Mucosa of descending colon (tissue), 3 donors: ENCODE data around the gene CTNNBL1. TPM values are rescaled to one million over a fixed set of nuclear protein-coding genes. Genes with fewer than 3 reads are reported as not detected.
"Not testable (repeated sequence)": the region's sequence is repeated elsewhere in the genome, so short reads cannot be mapped to it uniquely, and the experiment has no call there.

ENCODE experiments used
- ATAC-seq: fragments of 200-7000 bp; cut with Tn5 transposase; one replicate; pipeline ENCODE4 v1.9.1; 2020; ENCODE audit warnings: mild to moderate bottlenecking, moderate library complexity
- DNase-seq, 3 donors: peaks; one replicate each; pipeline ENCODE4 v3.0.0-alpha.2; 2020
- H3K36me3 ChIP-seq: fragments of 200-600 bp; one replicate; pipeline ENCODE4 v1.8.0; 2021; ENCODE audit warnings: low read depth, mild to moderate bottlenecking
- H3K4me1 ChIP-seq: fragments of 200-600 bp; one replicate; pipeline ENCODE4 v1.8.0; 2021; ENCODE audit warnings: low read depth, mild to moderate bottlenecking
- H3K4me3 ChIP-seq: fragments of 200-600 bp; one replicate; pipeline ENCODE4 v1.8.0; 2021; ENCODE audit warnings: mild to moderate bottlenecking
- H3K9me3 ChIP-seq: fragments of 200-600 bp; one replicate; pipeline ENCODE4 v1.8.0; 2021; ENCODE audit warnings: mild to moderate bottlenecking
- intact Hi-C, 2 donors: fragments of 100-400 bp; cut with DNase I in 1 of 2; cut with micrococcal nuclease in 1 of 2; formaldehyde crosslinking; loops; one replicate each; pipeline versions ENCODE4 v1.11.0 to v1.11.1; 2022; cut with DNase I, micrococcal nuclease
- total RNA-seq, 3 donors: library from RNA; stranded (reverse); fragmentation: NEBNext Ultra II Directional in 2 of 3; extraction: Animal tissue kit (Norgen Biotek cat#: 25700) in 2 of 3; gene quantifications; one replicate each; pipeline versions ENCODE4 v1.2.1 to v1.2.4, GENCODE V29; 2021 to 2023
- TF ChIP-seq, protein P1 (sequence below): fragments of 200-600 bp; IDR thresholded peaks from one replicate; pipeline ENCODE4 v1.8.0; 2022; ENCODE audit warnings: antibody characterized with exemption, mild to moderate bottlenecking
- donor health status: DM: no; HTN: no; CAD: no; lungs with moderate emphysema.
- donor health status: DM: no; HTN: no; CAD: no.
- donor health status: DM: no; HTN: yes; CAD: no.

The CTNNBL1 gene
- total RNA-seq, 3 donors from 2014 or later = 31.0 to 64.8 (median 37.8) TPM

DNA sequence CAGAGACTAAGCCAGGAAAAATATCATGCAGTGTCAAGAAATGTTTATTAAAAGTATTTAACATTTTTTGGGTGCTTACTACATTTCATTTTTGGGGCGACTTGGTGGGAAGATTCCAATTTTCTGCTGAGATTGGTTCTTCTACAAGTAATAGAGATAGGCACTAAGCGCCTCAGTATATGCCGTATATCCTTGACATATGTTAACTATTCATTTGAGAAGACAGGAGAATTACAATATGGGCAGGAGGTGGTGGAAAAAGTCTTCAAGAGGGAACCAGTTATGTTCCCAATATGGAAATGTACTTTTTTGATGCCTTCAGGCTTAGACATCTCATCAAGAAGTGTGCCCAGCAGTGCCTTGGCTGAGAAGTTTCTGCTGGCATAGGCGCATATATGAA lies 6.5 kb downstream of the CTNNBL1 start:
- TF ChIP-seq, protein P1, sequence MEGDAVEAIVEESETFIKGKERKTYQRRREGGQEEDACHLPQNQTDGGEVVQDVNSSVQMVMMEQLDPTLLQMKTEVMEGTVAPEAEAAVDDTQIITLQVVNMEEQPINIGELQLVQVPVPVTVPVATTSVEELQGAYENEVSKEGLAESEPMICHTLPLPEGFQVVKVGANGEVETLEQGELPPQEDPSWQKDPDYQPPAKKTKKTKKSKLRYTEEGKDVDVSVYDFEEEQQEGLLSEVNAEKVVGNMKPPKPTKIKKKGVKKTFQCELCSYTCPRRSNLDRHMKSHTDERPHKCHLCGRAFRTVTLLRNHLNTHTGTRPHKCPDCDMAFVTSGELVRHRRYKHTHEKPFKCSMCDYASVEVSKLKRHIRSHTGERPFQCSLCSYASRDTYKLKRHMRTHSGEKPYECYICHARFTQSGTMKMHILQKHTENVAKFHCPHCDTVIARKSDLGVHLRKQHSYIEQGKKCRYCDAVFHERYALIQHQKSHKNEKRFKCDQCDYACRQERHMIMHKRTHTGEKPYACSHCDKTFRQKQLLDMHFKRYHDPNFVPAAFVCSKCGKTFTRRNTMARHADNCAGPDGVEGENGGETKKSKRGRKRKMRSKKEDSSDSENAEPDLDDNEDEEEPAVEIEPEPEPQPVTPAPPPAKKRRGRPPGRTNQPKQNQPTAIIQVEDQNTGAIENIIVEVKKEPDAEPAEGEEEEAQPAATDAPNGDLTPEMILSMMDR = no peak
- Histone ChIP-seq H3K36me3 (no peaks in the 10 kb centered on the region), H3K9me3 (no peaks in the 10 kb centered on the region), H3K4me1 (no peaks in the 10 kb centered on the region), H3K4me3 (no peak overlapping the region)
- ATAC-seq (no peak), DNase-seq (no peak)
- intact Hi-C loops = no loop called here

DNA sequence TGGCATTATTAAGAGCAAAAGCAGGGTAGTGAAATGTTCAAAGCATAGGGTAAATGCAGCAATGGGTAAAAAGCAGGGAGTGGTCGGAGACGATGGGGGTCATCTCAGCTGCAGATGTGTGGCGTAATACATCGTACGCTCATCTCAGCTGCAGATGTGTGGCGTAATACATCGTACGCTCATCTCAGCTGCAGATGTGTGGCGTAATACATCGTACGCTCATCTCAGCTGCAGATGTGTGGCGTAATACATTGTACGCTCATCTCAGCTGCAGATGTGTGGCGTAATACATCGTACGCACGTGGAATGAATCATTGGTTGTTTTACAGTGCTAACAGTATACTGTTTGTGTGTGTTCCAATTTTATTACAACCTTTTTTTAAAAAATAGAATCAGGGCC lies 7.8 kb downstream of the CTNNBL1 start:
- ATAC-seq, H3K36me3 ChIP-seq, DNase-seq, H3K4me1 ChIP-seq, intact Hi-C loops, H3K4me3 ChIP-seq, H3K9me3 ChIP-seq: not testable (repeated sequence)

DNA sequence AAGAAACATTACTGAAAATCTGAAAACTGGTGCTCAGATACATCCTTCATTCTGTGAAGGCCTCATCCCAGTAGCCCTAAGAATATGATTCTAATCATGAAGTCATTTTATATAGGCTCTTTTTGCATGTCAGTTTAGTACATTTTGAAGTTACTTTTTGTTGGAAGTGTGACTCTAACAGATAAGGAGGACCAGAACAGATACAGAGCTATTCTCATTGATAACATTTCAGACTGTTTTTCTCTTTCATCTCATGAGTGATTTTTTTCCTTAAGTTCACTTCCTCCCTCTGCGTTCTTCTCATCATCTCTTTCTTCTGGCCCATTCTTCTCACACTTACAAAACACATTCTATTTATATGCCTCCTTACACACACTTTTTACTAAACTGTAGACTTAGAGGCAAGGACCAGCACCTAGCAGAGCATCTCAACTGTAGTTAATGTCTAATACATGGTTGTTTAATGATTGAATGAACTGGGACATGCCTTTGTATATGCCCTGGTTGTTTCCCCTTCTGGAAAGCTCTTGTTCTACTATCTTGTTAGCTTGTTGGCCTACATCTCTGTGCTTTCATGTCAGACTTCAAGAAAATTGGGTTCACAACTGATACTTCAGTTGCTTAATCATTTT lies 8.7 kb downstream of the CTNNBL1 start:
- TF ChIP-seq, protein P1 = no peak
- Histone ChIP-seq H3K9me3 (no peaks in the 10 kb centered on the region), H3K4me3 (no peak overlapping the region), H3K36me3 (no peaks in the 10 kb centered on the region), H3K4me1 (no peaks in the 10 kb centered on the region)
- ATAC-seq (no peak), DNase-seq (no peak)
- intact Hi-C loops = no loop called here

DNA sequence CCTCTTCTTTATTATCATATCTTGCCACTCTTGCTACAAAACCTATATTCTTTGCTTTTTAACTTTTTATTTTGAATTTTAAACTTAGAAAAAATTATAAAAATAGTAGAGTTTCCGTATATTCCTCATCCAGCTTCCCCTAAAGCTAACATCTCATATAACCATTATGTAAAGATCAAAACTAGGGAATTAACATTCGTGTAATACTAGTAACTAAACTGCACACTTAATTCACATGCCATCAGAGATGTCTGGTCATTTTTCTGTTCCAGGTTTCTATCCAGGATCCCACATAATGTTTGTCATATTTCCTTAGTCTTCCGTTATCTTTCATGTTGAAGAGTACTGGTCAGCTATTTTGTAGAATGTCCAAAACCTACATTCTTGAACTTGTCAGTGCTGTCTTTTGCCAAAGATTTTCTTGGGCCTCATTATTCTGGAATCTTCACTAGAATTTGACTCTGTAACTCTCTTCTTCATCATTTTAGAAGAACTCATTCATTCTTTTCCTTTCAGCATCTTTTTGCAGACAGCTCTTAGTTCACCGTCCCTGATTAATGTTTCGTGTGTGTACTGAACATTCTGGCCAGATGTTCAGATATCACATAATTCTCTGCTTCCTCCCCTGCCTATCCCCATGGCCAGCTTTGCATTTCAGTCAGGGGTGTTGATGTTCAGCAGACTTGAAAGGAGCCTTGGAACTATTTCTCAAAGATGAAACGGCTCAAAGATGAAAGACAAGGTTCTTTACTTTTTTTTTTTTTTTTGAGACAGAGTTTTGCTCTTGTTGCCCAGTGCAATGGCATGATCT lies 9.4 kb downstream of the CTNNBL1 start:
- no peak overlapping the region for H3K4me3 ChIP-seq
- H3K36me3 ChIP-seq = no peaks in the 10 kb centered on the region
- H3K9me3 ChIP-seq = no peaks in the 10 kb centered on the region
- DNase-seq (no peak), ATAC-seq (no peak)
- H3K4me1 ChIP-seq = no peaks in the 10 kb centered on the region
- intact Hi-C loops = no loop called here
- TF ChIP-seq, protein P1 = no peak

DNA sequence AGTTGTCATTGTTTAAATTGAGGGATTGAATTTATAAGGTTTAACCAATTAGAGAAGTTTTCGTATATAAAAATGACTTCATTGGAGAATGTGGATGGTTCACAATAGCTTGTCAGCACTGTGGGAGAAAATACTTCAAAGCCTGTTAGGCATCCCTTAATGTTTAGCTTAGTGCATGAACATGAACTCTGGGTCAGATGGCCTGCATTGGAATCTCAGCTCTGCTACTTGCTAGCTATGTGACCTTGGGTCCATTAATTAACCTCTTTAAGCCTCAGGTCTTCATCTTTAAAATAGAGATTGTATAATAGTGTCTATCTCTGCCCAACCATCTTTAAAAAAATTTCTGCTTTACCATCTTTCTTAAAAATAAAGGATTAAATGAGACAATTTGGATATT lies 11.1 kb downstream of the CTNNBL1 start:
- no peak for DNase-seq
- H3K4me3 ChIP-seq = no peak overlapping the region
- TF ChIP-seq, protein P1 = no peak
- intact Hi-C loops = no loop called here
- H3K9me3 ChIP-seq = no peaks in the 10 kb centered on the region
- H3K36me3 ChIP-seq = no peaks in the 10 kb centered on the region
- H3K4me1 ChIP-seq = no peaks in the 10 kb centered on the region
- no peak for ATAC-seq

DNA sequence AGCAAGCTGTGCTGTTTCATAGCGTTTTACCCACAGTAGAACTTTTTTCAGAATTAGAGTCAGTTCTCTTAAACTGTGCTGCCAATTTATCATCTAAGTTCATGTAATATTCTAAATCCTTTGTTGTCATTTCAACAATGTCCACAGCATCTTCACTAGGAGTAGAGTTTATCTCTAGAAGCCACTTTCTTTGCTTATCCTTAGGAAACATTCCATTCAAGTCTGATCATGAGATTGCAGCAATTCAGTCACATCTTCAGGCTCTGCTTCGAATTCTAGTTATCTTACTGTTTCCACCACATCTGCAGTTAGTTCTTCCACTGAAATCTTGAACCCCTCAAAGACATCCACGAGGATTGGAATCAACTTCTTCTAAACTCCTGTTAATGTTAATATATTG lies 12.5 kb downstream of the CTNNBL1 start:
- no peaks in the 10 kb centered on the region for H3K9me3 ChIP-seq
- intact Hi-C loops = no loop called here
- DNase-seq = no peak
- no peaks in the 10 kb centered on the region for H3K36me3 ChIP-seq
- no peak overlapping the region for H3K4me3 ChIP-seq
- ATAC-seq = no peak
- TF ChIP-seq, protein P1 = no peak
- peaks cover 6% of the 10 kb centered on the region for H3K4me1 ChIP-seq
